H1 (cell line): ENCODE data around the gene CCDC28B. TPM values are rescaled to one million over a fixed set of nuclear protein-coding genes. Genes with fewer than 3 reads are reported as not detected.

Source experiments
- CTCF ChIA-PET: fragments of 300-600 bp; sonication (Branson Sonifier 250); formaldehyde crosslinking; loops from one replicate; lab custom pipeline; 2021; ENCODE audit not compliant: partially characterized antibody; lab: Charles Lee
- POLR2A ChIA-PET: fragments of 300-600 bp; sonication (Branson Sonifier 250); formaldehyde crosslinking; loops from one replicate; lab custom pipeline; 2021; ENCODE audit warnings: inconsistent platforms; ENCODE audit not compliant: partially characterized antibody; lab: Charles Lee
- DNase-seq, 2 experiments: peaks; one replicate each; pipeline versions ENCODE4 v3.0.0 to v3.0.0-alpha.2; 2010 to 2022; ENCODE audit warnings: low spot score in 2 of 2, low read depth in 1 of 2, mixed read lengths in 1 of 2
- FAIRE-seq: peaks from 2 replicates; lab custom pipeline; 2011; peaks lifted over from hg19 to GRCh38; lab: Jason Lieb, UNC
- H2AFZ ChIP-seq: 2 replicates; pipeline ENCODE4 v1.8.1; 2012; ENCODE audit warnings: low read length, inconsistent platforms
- H2AK5ac ChIP-seq: 2 replicates; pipeline ENCODE4 v1.6.1; 2013; ENCODE audit warnings: low read depth, low read length
- H2BK120ac ChIP-seq: replicated peaks from 2 replicates; pipeline ENCODE3; 2013; ENCODE audit warnings: low read depth, low read length, inconsistent platforms
- H2BK12ac ChIP-seq: 2 replicates; pipeline ENCODE4 v1.6.1; 2013; ENCODE audit warnings: low read depth, low read length
- H2BK15ac ChIP-seq: 2 replicates; pipeline ENCODE4 v1.6.1; 2013; ENCODE audit warnings: low read length
- H2BK20ac ChIP-seq: 2 replicates; pipeline ENCODE4 v1.6.1; 2013; ENCODE audit warnings: low read length
- H2BK5ac ChIP-seq: 2 replicates; pipeline ENCODE4 v1.6.1; 2013; ENCODE audit warnings: low read depth, low read length
- H3K14ac ChIP-seq: 2 replicates; pipeline ENCODE4 v1.6.1; 2013; ENCODE audit warnings: inconsistent platforms; ENCODE audit not compliant: insufficient read length
- H3K18ac ChIP-seq: 2 replicates; pipeline ENCODE4 v1.6.1; 2013; ENCODE audit warnings: low read length; ENCODE audit errors: extremely low read depth
- H3K23ac ChIP-seq: 2 replicates; pipeline ENCODE4 v1.6.1; 2013; ENCODE audit warnings: inconsistent platforms; ENCODE audit not compliant: insufficient read length
- H3K23me2 ChIP-seq: 2 replicates; pipeline ENCODE4 v1.6.1; 2013; ENCODE audit warnings: low read depth, low read length
- H3K27ac ChIP-seq: 2 replicates; pipeline ENCODE4 v1.6.1; 2011; ENCODE audit warnings: low read depth, low read length, inconsistent platforms
- H3K27me3 ChIP-seq, 4 experiments: replicated peaks in 1 of 4; 1 replicate in 1 of 4; 2 replicates in 3 of 4; pipeline versions ENCODE4 v1.6.1 to v1.8.1; 2011 to 2013; ENCODE audit warnings: low read length in 3 of 4, mild to moderate bottlenecking in 3 of 4, inconsistent platforms in 2 of 4, mixed read lengths in 2 of 4, moderate library complexity in 1 of 4; ENCODE audit not compliant: control insufficient read depth in 3 of 4, insufficient read depth in 3 of 4; ENCODE audit errors: extremely low read depth in 1 of 4
- H3K36me3 ChIP-seq, 4 experiments: 2 replicates each; pipeline versions ENCODE4 v1.6.1 to v1.8.1; 2011 to 2013; ENCODE audit warnings: mild to moderate bottlenecking in 4 of 4, low read length in 3 of 4, moderate library complexity in 2 of 4, control low read depth in 1 of 4, inconsistent platforms in 1 of 4; ENCODE audit not compliant: insufficient read depth in 4 of 4, control insufficient read depth in 2 of 4
- H3K4ac ChIP-seq: replicated peaks from 2 replicates; pipeline ENCODE3; 2013; ENCODE audit warnings: low read length, low read depth, mixed read lengths, inconsistent platforms; ENCODE audit not compliant: insufficient read length
- H3K4me1 ChIP-seq, 4 experiments: replicated peaks in 1 of 4; 1 replicate in 1 of 4; 2 replicates in 3 of 4; pipeline versions ENCODE4 v1.6.1 to v1.8.1; 2011 to 2013; ENCODE audit warnings: low read length in 3 of 4, inconsistent platforms in 2 of 4, mixed read lengths in 1 of 4; ENCODE audit not compliant: insufficient read depth in 4 of 4, control insufficient read depth in 3 of 4
- H3K4me2 ChIP-seq, 2 experiments: 2 replicates each; pipeline versions ENCODE4 v1.6.1 to v1.8.1; 2011 to 2013; ENCODE audit warnings: low read depth in 2 of 2, low read length in 2 of 2, control low read depth in 1 of 2, inconsistent platforms in 1 of 2, mild to moderate bottlenecking in 1 of 2; ENCODE audit not compliant: insufficient read depth in 1 of 2
- H3K4me3 ChIP-seq, 4 experiments: fragments of 200-600, 300-600 bp in 1 of 4; sonication (generic), shearing (Covaris generic), sonication (Bioruptor Twin) in 1 of 4; 2 replicates each; pipeline versions ENCODE4 v1.5.1 to v1.8.1; 2011 to 2016; ENCODE audit warnings: low read length in 4 of 4, low read depth in 3 of 4, control low read depth in 2 of 4, inconsistent platforms in 2 of 4, mild to moderate bottlenecking in 2 of 4, mixed read lengths in 1 of 4, moderate library complexity in 1 of 4; ENCODE audit not compliant: insufficient read depth in 2 of 4; ENCODE audit errors: extremely low read depth in 1 of 4
- H3K56ac ChIP-seq: replicated peaks from 2 replicates; pipeline ENCODE3; 2013; ENCODE audit warnings: low read depth, mild to moderate bottlenecking, mixed read lengths, low read length, inconsistent platforms; ENCODE audit not compliant: insufficient read length
- H3K79me1 ChIP-seq: 2 replicates; pipeline ENCODE4 v1.6.1; 2013; ENCODE audit warnings: low read depth, low read length, control low read depth
- H3K79me2 ChIP-seq, 2 experiments: 2 replicates each; pipeline versions ENCODE4 v1.6.1 to v1.8.1; 2012 to 2013; ENCODE audit warnings: low read length in 2 of 2, mild to moderate bottlenecking in 2 of 2, inconsistent platforms in 1 of 2; ENCODE audit not compliant: insufficient read depth in 2 of 2, control insufficient read depth in 1 of 2
- H3K9ac ChIP-seq, 4 experiments: replicated peaks in 1 of 4; 1 replicate in 1 of 4; 2 replicates in 3 of 4; pipeline versions ENCODE4 v1.6.1 to v1.8.1; 2011 to 2013; ENCODE audit warnings: low read depth in 3 of 4, low read length in 3 of 4, control low read depth in 2 of 4, mild to moderate bottlenecking in 2 of 4, moderate library complexity in 2 of 4, inconsistent platforms in 1 of 4; ENCODE audit errors: extremely low read depth in 1 of 4
- H3K9me3 ChIP-seq, 2 experiments: 2 replicates each; pipeline versions ENCODE4 v1.6.1 to v1.8.1; 2012 to 2013; ENCODE audit warnings: mild to moderate bottlenecking in 2 of 2, moderate library complexity in 2 of 2, control low read depth in 1 of 2, inconsistent platforms in 1 of 2, low read depth in 1 of 2, low read length in 1 of 2, mixed read lengths in 1 of 2; ENCODE audit not compliant: insufficient read depth in 2 of 2
- H4K20me1 ChIP-seq, 2 experiments: replicated peaks in 1 of 2; 2 replicates each; pipeline versions ENCODE3 to v1.8.1; 2011 to 2013; ENCODE audit warnings: inconsistent platforms in 2 of 2, low read length in 2 of 2, mild to moderate bottlenecking in 1 of 2; ENCODE audit not compliant: insufficient read depth in 2 of 2, control insufficient read depth in 1 of 2
- H4K5ac ChIP-seq: 2 replicates; pipeline ENCODE4 v1.6.1; 2013; ENCODE audit warnings: low read length, low read depth, mixed read lengths, inconsistent platforms; ENCODE audit not compliant: insufficient read length
- H4K8ac ChIP-seq: 2 replicates; pipeline ENCODE4 v1.8.0; 2013; ENCODE audit warnings: mild to moderate bottlenecking, moderate library complexity, low read length, inconsistent platforms; ENCODE audit not compliant: insufficient read depth; ENCODE audit errors: extremely low read depth
- H4K91ac ChIP-seq: replicated peaks from 2 replicates; pipeline ENCODE3; 2013; ENCODE audit warnings: low read length, mixed read lengths, inconsistent platforms; ENCODE audit not compliant: insufficient read length
- BRCA1 ChIP-seq: IDR thresholded peaks from 2 replicates; pipeline ENCODE4 v1.6.1; 2012; ENCODE audit warnings: low read depth, low read length, improper control_type of control experiment
- CBX5 ChIP-seq: fragments of 300-800, 300-1000 bp; sonication (generic); IDR thresholded peaks from 2 replicates; pipeline ENCODE4 v1.7.1; 2016; ENCODE audit warnings: antibody characterized with exemption, low read length, low read depth
- CBX8 ChIP-seq: fragments of 300-800, 300-1000 bp; sonication (generic); IDR thresholded peaks from 2 replicates; pipeline ENCODE4 v1.7.1; 2016; ENCODE audit warnings: low read depth, low read length, borderline replicate concordance
- E2F6 ChIP-seq: IDR thresholded peaks from 2 replicates; pipeline ENCODE4 v1.6.1; 2012; ENCODE audit warnings: inconsistent platforms
- EZH2 ChIP-seq: fragments of 200-600 bp; sonication (generic); IDR thresholded peaks from 2 replicates; pipeline ENCODE4 v1.7.1; 2012; ENCODE audit warnings: low read depth, mild to moderate bottlenecking, moderate library complexity, low read length, inconsistent platforms; ENCODE audit not compliant: severe bottlenecking
- KDM1A ChIP-seq: fragments of 200-600, 300-600 bp; sonication (generic); IDR thresholded peaks from 2 replicates; pipeline ENCODE4 v1.7.1; 2016; ENCODE audit warnings: mild to moderate bottlenecking, low read length, borderline replicate concordance
- POLR2AphosphoS5 ChIP-seq: IDR thresholded peaks from 2 replicates; pipeline ENCODE4 v1.6.1; 2011; ENCODE audit warnings: low read depth, low read length
- RBBP5 ChIP-seq: IDR thresholded peaks from 2 replicates; pipeline ENCODE4 v1.7.1; 2012; ENCODE audit warnings: low read depth, mild to moderate bottlenecking, inconsistent platforms, low read length, moderate library complexity, borderline replicate concordance
- RFX5 ChIP-seq: IDR thresholded peaks from 2 replicates; pipeline ENCODE4 v1.6.1; 2011; ENCODE audit warnings: low read depth, low read length, improper control_type of control experiment, borderline replicate concordance
- SIX5 ChIP-seq: IDR thresholded peaks from 2 replicates; pipeline ENCODE4 v1.6.1; 2011; ENCODE audit warnings: mild to moderate bottlenecking, low read depth, low read length
- whole genome bisulfite sequencing, 2 experiments: shearing (Covaris generic) in 1 of 2; methylation state at CpG; one replicate each; pipeline versions ENCODE4 v1.1.6 to v1.1.7; 2013 to 2015; ENCODE audit warnings: low lambda C conversion rate in 2 of 2, mixed read lengths in 2 of 2, inconsistent platforms in 1 of 2, low coverage in 1 of 2, missing lambda C conversion rate in 1 of 2; ENCODE audit not compliant: insufficient replicate concordance in 2 of 2, insufficient coverage in 1 of 2, insufficient read length in 1 of 2; ENCODE audit errors: extremely low coverage in 1 of 2, missing lambda C conversion rate in 1 of 2; 5-methylcytosine and 5-hydroxymethylcytosine counted together
- polyA plus RNA-seq, 7 experiments: library from polyadenylated mRNA; depleted of rRNA in 3 of 7; stranded (reverse) in 5 of 7; unstranded in 2 of 7; fragments of >200 nt in 5 of 7; fragments of 200-250 nt in 2 of 7; gene quantifications; 1 replicate in 5 of 7; 2 replicates in 1 of 7; 4 replicates in 1 of 7; pipeline versions ENCODE4 v1.2.1 to v1.2.3, GENCODE V29; 2011 to 2013; ENCODE audit warnings: missing spikeins in 2 of 7, mixed read lengths in 2 of 7
- total RNA-seq: library from RNA; stranded (reverse); fragmentation: NEBNext Ultra II Directional; extraction: Animal tissue kit (Norgen Biotek cat#: 25700); gene quantifications from 2 replicates; pipeline ENCODE4 v1.2.1, GENCODE V29; 2021

CCDC28B gene
- total and polyA plus RNA-seq, 2 of the 8 experiments (the other 6 are each of a cell fraction or from before 2014, with no cell fraction given) = 16.7 to 17.1 TPM

GRCh38 chr1:32201011-32201855 is 838 bp downstream of the CCDC28B start:
- H2AFZ ChIP-seq = no peak overlapping the region
- TF ChIP-seq SIX5 (no peak), RBBP5 (no peak), CBX8 (no peak), KDM1A (no peak), BRCA1 (no peak), POLR2AphosphoS5 (no peak), RFX5 (no peak), EZH2 (no peak), CBX5 (no peak), E2F6 (no peak)

More at GRCh38 chr1:32201011-32201855, 838 bp downstream of the CCDC28B start:
- Histone ChIP-seq H3K14ac (no peak overlapping the region), H2BK120ac (no peak overlapping the region), H3K27ac (no peak overlapping the region), H2BK12ac (no peak overlapping the region), H2BK15ac (no peak overlapping the region), H4K5ac (no peak overlapping the region), H3K9me3 (no peaks in the 10 kb centered on the region), H3K56ac (no peak overlapping the region), H3K4me1 (peaks cover 13 to 36% (median 20%) of the 10 kb centered on the region in 4 experiments), H4K91ac (peak overlapping the region; percentile 18), H3K4me2 (peak overlapping the region; percentile 76 to 92), H3K79me1 (0 out of 2 replicates have a peak, but pooled peaks cover 3% of the 10 kb centered on the region), H2BK5ac (no peak overlapping the region), H2AK5ac (no peak overlapping the region), H3K4me3 (peak overlapping the region; percentile 47 to 67 (median 62)), H3K79me2 (no peaks in the 10 kb centered on the region), H3K18ac (no peak overlapping the region; the same call in 1 of the 2 replicates), H4K8ac (no peak overlapping the region), H3K27me3 (peaks cover 0 to 4% (median 2%) of the 10 kb centered on the region in 4 experiments; a peak in 3 of 7 replicates), H3K23ac (no peak overlapping the region), H3K4ac (no peak overlapping the region), H4K20me1 (peaks cover 3 to 5% of the 10 kb centered on the region in 2 experiments), H3K36me3 (peaks cover 3 to 15% (median 7%) of the 10 kb centered on the region in 4 experiments; a peak in 5 of 8 replicates), H3K23me2 (peaks cover 17% of the 10 kb centered on the region; the same call in 1 of the 2 replicates), H2BK20ac (no peak overlapping the region), H3K9ac (no peak overlapping the region)
- 11% methylated on average over 23 of the region's 26 CpGs; no CpG with 5 or more reads in 1 of the 2 experiments for WGBS, 2 experiments
- ChIA-PET CTCF (interaction anchor here (0.7 to 4.2 kb wide), 9 partner anchors 10 to 154 kb away, joined by 3 to 25 read pairs (median 4); no protein-coding TSS in a partner anchor), POLR2A (interaction anchor here (0.6 to 21.3 kb wide), 14 partner anchors 8 to 187 kb away, joined by 3 to 332 read pairs (median 8); partner anchors contain the start of genes DCDC2B, EIF3I, HDAC1 and IQCC)
- FAIRE-seq (no peak), DNase-seq (peak in 1 of 2 experiments; percentile 72)
